SH-SY5Y (cell line): ENCODE measurements around the gene FAM135A.

Source experiments
- GATA2 ChIP-seq: IDR thresholded peaks from 2 replicates; pipeline ENCODE4 v1.6.1; 2011; ENCODE audit warnings: mild to moderate bottlenecking, low read depth, low read length
- GATA3 ChIP-seq: IDR thresholded peaks from 2 replicates; pipeline ENCODE4 v1.6.1; 2011; ENCODE audit warnings: low read depth, mild to moderate bottlenecking, low read length, moderate library complexity

- TF ChIP-seq GATA3 (no peak), GATA2 (no peak)
Measured at GRCh38 chr6:70375166-70375565, 38.1 kb upstream of the FAM135A start.
